GM19328 (cell line): Measurements from ENCODE around the gene CBR1.
"Not testable (repeated sequence)": the region's sequence is repeated elsewhere in the genome, so short reads cannot be mapped to it uniquely, and the experiment has no call there.

ENCODE experiments used
- ATAC-seq: cut with Tn5 transposase; IDR thresholded peaks from one replicate; pipeline ENCODE4 v1.9.1; 2021; ENCODE audit warnings: mild to moderate bottlenecking, moderate library complexity; ENCODE audit not compliant: unreplicated experiment

The CBR1 gene

DNA sequence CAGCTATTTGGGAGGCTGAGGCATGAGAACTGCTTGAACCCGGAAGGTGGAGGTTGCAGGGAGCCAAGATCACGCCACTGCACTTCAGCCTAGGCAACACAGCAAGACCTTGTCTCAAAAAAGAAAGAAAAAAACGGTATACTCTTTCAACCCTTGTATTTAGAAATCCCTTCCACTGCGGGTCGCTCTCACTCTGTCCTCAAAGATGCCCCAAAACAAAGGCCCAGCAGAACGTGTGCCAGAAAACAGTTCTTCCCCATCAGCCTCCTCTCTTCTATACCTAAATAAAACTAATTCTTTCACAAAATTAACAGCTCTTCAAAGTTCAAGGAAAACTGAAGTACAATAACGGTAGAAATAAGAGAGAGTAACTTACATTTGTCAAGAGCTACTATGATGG lies 22.7 kb upstream of the CBR1 start:
- ATAC-seq = no peak

DNA sequence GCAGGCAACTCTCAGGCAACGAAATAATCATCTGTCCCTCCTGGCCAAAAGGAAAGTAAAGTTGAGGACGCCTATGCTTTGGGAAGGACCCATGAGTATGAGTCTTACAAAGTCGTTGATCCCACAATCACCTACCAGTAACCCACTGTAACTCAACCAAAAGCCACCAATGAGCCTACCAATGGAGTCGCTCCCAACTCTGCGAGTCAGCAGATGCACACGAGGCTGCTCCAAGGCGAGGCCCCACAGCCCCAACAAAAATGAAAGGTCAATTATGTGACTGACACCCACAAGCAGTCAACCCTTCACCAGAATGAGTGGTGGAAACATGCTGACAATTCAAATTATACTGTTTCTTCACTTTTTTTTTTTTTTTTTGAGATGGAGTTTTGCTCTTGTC lies 21.5 kb upstream of the CBR1 start:
- ATAC-seq = no peak

DNA sequence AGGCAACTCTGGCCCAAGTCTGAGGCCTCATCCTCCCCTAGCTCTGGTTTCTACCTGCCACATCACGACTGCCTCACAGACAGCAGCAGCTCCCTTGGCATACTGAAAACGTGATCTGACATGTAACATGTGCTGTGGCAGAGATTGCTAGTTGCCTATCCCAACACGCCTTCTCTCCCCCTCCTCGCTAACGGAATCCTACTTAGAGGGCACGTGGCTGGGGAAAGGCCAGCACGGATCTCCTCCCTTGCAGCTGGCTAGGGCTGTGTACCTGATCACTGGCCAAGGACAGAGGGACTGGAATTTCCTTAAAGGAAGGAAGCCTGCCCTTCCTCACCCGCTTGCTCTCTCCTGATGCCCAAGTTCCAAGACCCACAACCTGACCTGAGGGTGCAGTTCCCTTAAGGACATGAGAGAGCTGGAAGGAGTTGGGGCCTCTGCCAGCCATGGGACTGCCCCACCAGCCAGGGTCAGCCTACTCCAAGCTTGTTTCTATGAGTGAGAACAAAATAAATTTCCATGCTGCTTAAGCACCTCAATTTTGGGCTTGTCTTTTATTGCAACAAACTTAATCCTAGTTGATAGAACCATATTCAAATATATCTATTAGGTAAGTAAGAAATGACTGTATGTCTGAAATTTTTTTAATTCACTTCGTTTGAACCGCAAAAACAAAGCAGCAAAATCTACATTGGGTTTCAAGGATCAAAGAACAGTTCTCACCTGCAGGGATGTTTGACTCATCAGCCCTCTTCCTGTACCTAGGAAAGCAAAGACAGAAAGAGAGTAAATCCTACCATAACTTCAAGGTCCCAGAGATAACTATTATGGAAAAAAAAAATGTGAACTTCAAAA lies 16.7 kb upstream of the CBR1 start:
- ATAC-seq = no peak

DNA sequence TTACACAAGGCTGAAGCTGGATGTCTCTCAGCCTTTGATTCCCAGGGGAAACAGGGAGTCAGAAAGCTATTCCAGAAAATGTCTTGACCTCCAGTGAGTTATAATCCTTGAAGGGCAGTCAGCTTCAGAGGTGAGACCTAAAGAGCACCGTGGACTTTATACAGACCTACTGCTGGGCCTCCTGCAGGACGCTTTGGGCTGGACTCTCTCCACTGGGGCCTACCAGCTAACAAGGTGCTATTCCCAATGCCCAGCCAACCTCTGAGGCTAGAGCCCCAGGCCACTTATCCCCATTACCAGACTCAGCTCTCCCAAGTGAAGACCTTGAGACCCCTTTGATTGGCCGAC lies 16.1 kb upstream of the CBR1 start:
- no peak for ATAC-seq

DNA sequence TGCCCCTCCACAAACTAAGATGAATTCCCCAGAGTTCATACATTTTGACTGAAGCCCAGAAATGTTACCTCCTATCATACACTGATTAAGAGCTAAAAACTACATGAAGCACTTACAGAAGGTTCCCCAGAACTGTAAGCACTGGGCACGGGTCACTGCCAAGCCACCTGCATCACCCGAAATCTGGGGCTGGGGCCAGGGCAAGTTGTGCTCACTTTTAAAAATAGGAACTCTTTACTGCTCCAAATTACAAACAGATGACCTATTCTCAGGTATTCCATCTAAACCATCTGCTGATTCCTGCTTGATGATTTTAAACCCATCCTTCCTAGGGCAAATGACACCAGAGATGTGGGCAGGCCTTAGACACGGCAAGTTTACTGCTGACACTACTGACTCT lies 14.3 kb upstream of the CBR1 start:
- ATAC-seq = no peak

DNA sequence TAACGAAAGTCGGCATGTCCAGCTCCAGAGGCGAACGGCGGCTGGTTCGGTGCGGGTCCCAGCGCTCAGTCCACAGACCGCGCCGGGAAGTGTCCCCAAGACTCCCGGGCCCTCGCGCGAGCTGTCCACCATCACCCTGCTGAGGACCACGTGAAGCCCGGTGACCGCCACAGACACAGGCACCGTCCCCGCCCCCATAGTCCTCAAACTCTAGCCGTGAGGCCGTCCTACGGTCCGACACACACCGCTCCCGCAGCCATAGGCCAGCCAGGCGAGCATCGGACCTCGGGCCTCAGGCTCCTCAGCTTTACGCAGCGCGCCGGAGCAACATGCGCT lies 10.0 kb upstream of the CBR1 start:
- peak; percentile 29 for ATAC-seq

DNA sequence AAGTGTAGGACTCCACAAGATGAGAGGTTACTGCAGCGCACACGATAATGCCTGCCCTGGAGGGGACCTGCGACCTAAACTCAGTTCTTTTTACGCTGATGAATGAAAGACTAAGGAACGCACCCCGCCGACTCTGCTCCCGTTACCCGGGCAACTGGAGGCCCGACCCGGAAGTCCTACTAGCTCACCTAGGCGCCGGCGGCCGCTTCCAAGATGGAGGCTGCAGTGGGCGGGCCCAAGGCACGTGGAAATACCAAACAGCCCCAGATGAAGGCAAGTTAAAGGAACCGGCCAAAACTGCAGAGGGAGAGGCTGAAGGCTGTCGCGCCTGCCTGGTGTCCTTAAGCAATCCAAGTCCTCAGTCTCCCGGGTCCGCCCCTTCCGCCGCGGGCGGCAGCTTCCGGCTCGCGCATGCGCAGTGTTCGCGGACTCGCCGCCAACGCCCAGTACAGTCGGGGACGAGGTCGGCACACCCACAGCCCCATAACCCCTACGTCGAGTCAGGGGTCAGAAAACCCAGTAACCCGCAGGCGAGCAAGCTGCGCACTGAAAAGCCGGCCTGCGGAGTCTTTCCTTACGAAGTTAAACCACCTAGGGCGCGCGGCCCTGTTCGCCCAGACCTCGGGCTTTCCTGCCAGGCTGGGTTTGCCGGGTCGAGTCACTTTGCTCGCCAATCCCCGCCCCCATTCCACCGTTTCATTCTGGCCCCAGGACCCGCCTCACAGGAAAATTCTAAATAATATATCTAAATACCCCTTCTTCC lies 9.5 kb upstream of the CBR1 start, which contains the start of gene SETD4:
Gene SETD4 (minus strand): TSS at position 368 of the 763 bp plus-strand sequence. CDS start 1,638 bp downstream, outside the sequence.
- ATAC-seq = peak; percentile 91

DNA sequence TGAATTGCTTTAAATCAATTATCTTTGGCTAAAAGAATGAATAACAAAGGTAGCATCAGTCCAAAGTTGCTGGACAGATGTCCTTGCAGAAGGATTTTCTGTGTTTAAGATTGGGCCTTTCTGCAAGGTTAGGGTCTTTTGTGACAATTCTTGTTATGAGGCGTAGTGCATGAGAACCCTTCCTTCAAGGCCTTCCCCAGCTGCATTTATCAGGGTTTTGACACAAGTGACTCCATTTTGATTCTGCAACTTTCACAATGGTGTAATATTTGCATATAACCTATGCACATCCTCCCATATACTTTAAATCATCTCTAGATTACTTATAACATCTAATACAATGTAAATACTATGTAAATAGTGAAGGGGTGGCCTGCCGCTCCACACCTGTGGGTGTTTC lies 8.4 kb upstream of the CBR1 start:
- no peak for ATAC-seq

DNA sequence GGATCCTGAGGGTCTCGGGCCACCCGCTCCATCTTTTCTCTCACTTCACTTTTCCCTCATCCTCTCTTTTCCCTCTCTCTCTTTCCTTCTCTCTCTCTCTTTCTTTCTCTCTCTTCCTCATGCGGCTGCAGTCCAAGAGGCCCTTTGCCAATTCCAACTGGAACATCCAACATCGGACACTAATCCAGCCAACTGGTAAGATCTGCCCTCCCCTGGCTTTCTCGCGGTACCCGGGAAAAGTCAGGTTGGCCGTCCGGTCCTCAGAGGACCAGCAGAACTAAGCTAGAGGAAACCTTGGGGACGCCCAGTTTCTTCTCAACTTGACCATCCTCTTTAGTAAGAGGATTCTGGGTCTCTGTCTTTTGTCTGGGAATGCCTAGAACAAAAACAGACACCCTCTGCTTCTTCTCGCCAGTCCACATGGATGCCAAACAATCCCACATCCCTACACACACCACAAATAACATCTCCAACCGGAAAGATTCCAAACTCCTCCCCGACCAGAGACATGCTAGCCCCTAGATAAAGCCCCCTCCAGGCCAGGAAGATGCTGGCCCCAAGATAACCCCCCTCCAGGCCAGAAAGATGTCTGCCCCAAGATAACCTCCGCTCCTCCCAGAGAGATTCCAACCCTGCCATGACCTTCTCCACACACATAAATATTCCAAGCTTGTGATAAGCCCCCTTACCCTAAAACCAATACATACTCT lies 6.3 kb upstream of the CBR1 start:
- no peak for ATAC-seq

DNA sequence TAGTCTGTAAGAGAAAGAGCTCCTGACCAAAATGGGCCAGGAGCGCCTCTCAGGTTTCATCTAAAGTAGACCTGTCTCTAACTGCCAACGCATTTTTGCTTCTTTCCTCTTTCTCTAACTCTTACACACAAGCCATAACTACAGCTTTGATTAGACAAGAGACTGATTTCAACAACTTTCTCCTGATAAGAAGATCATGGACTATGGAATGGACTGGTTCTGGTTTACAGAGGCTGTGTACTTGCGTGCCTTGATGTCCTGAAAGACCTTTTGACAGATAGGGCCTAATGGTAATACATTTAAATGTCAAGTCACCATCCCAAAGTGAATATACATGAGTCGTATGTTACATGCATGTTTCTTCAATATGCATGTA lies 5.8 kb upstream of the CBR1 start:
- no peak for ATAC-seq

DNA sequence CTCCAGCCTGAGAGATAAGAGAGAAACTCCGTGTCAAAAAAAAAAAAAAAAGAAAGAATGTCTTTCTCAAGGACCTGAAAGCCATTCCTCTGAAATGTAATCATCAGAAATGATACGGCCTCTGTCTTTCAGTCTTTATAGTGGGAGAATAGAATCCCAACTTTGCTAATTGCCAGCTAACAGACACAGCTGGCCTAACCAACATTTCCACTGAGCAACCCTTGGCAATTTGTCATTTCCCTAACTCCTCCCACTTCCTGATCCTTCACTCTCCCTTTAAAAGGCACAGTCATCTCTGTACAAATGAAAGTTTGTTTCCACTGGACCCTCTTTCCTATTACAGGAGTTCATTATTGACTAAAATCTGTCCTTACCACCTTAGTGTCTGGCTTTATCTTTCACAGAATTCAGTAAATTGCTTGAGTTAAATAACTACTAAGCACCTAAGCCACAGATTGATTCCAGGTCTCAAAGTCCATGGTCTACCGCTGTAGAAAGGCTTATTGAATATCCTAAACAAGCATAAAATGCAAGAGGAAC lies 4.3 kb upstream of the CBR1 start:
- no peak for ATAC-seq

DNA sequence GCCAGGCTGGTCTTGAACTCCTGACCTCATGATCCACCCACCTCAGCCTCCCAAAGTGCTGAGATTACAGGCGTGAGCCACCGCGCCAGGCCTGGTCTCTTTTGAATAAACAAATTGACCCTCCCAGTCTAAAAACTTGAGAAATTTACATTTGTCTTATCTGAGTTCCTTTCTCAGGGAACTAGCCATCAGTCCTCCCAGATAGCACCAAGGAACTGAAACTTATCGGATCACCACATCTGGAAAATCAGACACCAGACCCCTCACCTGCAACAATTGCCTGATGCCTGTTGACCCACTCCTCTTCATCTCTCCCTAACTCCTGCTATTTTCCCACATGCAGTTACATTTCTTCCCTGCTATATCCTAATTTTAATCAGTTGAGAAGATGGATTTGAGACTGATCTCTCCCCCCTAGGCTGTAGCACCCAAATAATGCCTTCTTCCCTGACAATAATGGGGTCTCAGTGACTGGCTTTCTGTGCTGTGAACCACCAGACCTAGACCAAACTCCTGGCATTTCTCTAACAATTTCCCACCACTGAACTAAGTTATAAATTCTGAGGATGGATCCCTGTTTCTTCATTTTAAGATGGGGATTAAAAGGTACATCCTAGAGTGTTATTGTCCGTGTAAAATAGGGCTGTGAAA lies 951 bp upstream of the CBR1 start:
- no peak for ATAC-seq

DNA sequence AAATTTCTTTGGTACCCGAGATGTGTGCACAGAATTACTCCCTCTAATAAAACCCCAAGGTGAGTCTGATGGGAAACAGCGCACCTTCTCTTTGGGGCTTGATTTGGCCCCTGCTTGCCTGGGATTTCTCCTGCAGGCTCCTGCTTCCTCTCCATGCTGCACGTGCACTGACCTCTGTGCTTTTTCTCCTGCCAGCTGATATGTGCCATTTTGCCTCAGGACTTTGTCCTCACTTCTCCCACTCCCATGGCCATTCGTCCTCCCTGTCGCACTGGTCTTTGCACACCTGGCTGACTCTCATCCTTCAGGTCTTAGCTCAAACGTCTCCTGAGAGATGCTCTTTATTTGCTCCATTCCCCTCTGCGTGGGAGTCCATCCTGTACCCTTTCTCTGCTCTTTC lies 1.2 kb downstream of the CBR1 start:
- no peak for ATAC-seq

DNA sequence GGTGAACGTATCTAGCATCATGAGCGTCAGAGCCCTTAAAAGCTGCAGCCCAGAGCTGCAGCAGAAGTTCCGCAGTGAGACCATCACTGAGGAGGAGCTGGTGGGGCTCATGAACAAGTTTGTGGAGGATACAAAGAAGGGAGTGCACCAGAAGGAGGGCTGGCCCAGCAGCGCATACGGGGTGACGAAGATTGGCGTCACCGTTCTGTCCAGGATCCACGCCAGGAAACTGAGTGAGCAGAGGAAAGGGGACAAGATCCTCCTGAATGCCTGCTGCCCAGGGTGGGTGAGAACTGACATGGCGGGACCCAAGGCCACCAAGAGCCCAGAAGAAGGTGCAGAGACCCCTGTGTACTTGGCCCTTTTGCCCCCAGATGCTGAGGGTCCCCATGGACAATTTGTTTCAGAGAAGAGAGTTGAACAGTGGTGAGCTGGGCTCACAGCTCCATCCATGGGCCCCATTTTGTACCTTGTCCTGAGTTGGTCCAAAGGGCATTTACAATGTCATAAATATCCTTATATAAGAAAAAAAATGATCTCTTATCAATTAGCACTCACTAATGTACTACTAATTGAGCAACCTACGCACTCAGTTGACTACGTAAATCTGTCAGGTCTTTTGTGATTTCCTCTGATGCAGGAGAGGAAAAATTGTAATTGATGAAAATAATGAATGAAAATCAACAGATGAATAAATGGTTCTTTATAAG lies 2.8 kb downstream of the CBR1 start:
- ATAC-seq = no peak

DNA sequence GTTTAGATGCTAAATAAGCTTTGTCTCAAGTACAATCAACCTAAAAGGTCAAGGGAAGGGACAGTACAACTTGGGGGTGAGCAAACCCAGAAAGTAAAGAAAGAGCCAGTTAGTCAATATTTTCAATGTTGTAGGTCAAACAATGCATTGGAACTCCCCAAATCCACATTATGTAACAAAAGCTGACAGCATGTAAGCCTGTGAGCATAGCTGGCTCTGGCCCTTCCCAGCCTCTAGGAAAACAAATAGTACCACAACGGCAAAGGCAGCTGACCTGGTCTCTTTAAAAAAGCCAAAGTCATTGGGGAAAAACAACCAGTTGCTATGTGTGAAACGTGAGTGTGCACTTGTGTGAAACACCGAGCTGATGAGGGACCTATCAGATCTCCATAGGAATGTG lies 3.4 kb downstream of the CBR1 start:
- ATAC-seq = no peak

DNA sequence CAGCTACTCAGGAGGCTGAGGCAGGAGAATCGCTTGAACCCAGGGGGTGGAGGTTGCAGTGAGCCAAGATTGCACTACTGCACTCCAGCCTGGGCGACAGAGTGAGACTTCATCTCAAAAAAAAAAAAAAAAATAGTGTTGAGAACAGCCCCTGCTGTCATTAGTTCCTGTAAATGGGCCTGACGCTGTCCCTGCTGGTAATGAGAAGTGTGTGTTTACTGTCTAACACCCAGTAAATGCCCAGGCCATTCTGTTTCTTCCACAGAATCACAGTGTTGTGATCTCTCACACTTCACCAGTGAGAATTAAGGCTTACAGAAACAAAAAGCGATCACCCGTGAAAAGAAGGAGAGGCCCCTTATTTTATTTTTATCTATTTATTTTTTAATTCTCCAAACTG lies 4.1 kb downstream of the CBR1 start:
- ATAC-seq = not testable (repeated sequence)

DNA sequence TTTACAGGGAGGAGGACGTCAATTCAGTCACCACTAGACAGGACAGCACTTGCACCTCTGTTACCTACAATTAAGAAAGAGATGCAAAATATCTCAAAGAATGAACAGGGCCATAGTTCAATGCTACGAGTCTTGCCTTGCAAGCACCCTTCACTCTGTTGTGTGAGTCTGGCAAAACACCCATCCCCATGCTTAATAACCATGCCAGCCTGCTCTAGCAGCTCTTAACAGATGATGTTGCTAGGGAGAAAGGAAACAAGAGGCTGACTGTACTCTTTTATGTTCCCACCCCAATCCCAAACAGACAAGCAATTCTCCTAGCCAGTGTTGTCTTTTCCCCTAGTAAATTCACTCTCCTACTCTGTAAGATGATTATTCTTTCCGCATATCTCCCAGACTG lies 5.3 kb downstream of the CBR1 start:
- no peak for ATAC-seq

DNA sequence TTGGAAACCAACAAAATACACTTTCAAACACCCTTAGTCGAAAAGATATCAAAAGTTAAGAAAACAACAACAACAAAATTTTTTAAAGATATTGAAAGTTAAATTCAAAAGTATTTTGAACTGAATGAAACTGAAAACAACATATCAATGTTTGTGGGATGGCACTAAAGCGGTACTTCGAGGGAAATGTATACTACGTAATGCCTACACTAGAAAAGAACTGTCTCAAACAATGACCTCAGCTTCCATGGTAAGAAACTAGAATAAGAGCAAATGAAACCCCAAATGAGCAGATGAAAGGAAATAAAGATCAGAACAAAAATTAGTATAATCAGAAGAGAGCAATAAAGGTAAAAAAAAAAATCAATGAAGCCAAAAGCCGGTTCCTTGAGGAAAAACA lies 6.1 kb downstream of the CBR1 start:
- no peak for ATAC-seq

DNA sequence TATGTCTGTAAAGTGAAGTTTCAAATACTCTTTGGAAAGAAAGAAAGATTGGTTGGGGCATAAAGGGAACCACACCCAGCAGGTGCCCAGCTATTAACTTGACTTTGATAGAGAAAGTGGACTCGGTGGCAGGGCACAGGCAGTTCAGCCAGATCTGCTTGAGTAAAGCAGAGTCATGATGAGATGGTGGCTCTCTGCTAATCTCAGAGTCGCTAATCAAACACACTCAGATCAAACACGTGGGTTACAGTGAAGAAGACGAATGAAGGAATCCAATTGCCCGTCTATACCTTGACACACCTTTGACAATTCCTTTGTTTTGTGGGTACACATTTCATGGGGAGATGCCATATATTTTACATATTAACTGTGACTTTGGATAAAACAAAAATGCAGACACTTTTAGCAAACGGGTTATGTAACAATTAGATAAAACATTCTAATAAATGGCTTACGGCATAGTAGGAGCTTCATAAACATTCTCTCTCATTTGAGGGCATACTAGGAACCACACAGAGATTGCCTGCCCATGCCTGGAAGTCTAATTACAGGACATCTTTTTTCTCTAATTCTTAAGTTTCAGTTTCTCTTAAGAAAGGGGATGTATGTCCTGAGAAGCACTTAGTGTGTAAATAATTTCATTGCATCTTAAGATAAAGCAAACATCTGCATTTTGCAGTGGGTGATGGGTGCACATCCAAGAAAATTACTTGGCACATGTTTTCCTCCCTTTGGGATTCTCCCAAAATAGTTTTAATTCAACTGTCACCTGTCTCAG lies 7.2 kb downstream of the CBR1 start:
- no peak for ATAC-seq

DNA sequence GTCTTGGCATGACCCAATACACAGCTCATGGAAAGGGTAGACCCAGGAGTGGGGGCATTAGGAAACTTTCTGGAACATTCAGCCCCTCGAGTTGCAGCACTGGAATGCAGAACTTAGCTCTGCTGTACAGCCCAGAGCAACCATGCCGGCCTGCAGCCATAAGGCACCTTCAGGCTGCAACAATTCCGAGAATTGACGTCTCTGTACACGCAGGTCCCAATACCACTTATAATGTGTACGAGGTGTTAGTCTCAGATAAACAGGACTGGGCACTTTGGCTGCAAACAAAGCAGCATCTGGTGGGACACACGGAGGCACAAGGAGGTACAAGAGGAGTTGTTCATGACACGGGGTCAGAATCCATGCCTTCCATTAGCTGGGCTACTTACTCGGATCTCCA lies 7.9 kb downstream of the CBR1 start:
- ATAC-seq = no peak
